SU-DHL-6 (cell line): ENCODE results near the gene HERC3.

Source experiments
- H2AFZ ChIP-seq: fragments of 200-600 bp; sonication (generic); 2 replicates; pipeline ENCODE4 v1.6.1; 2014; ENCODE audit warnings: low read depth, mild to moderate bottlenecking, moderate library complexity, mixed read lengths, antibody characterized with exemption, low read length; ENCODE audit not compliant: severe bottlenecking
- H3F3A ChIP-seq: fragments of 200-600 bp; shearing (Covaris generic); 2 replicates; pipeline ENCODE4 v1.6.0; 2016; ENCODE audit warnings: antibody characterized with exemption, mild to moderate bottlenecking; ENCODE audit not compliant: insufficient read depth
- H3K27ac ChIP-seq: fragments of 200-600 bp; sonication (generic); 2 replicates; pipeline ENCODE4 v1.5.1; 2016; ENCODE audit warnings: low read depth, mild to moderate bottlenecking, low read length, moderate library complexity, mixed read lengths
- H3K27me3 ChIP-seq: fragments of 200-600 bp; sonication (generic), shearing (Covaris generic); 2 replicates; pipeline ENCODE4 v1.6.0; 2014; ENCODE audit warnings: mild to moderate bottlenecking, low read length
- H3K36me3 ChIP-seq: fragments of 200-600 bp; sonication (generic); 2 replicates; pipeline ENCODE4 v1.6.1; 2014; ENCODE audit warnings: mild to moderate bottlenecking, low read length, mixed read lengths
- H3K4me2 ChIP-seq: fragments of 300-600, 200-600 bp; shearing (Covaris generic), sonication (generic); 2 replicates; pipeline ENCODE4 v1.6.0; 2014; ENCODE audit warnings: low read length, low read depth, mild to moderate bottlenecking; ENCODE audit not compliant: poor library complexity, severe bottlenecking
- H3K4me3 ChIP-seq: fragments of 200-600 bp; sonication (generic); 2 replicates; pipeline ENCODE4 v1.5.1; 2014; ENCODE audit warnings: antibody characterized with exemption, low read length, mild to moderate bottlenecking, mixed read lengths; ENCODE audit not compliant: insufficient read depth, poor library complexity, severe bottlenecking
- H3K79me2 ChIP-seq: fragments of 200-600 bp; sonication (generic); 2 replicates; pipeline ENCODE4 v1.6.1; 2014; ENCODE audit warnings: mild to moderate bottlenecking, low read length, moderate library complexity; ENCODE audit not compliant: insufficient read depth
- H3K9ac ChIP-seq: fragments of 200-600 bp; sonication (generic); 2 replicates; pipeline ENCODE4 v1.7.0; 2014; ENCODE audit warnings: mild to moderate bottlenecking, low read length
- H3K9me2 ChIP-seq: fragments of 200-600 bp; sonication (generic); replicated peaks from 2 replicates; pipeline ENCODE4 v1.6.1; 2014; ENCODE audit warnings: low read length; ENCODE audit not compliant: insufficient read depth
- H3K9me3 ChIP-seq: fragments of 200-600 bp; sonication (generic); 2 replicates; pipeline ENCODE4 v1.6.1; 2014; ENCODE audit warnings: low read length, mixed read lengths; ENCODE audit not compliant: insufficient read depth
- H4K20me1 ChIP-seq: fragments of 200-600 bp; sonication (generic); 2 replicates; pipeline ENCODE4 v1.6.1; 2014; ENCODE audit warnings: low read depth, mild to moderate bottlenecking, antibody characterized with exemption, low read length, moderate library complexity, mixed read lengths
- EZH2phosphoT487 ChIP-seq: fragments of 200-600 bp; sonication (generic), shearing (Covaris generic); conservative IDR thresholded peaks from 2 replicates; pipeline ENCODE4 v1.6.1; 2018; ENCODE audit warnings: mild to moderate bottlenecking, antibody characterized with exemption, low read length, moderate library complexity, mixed read lengths
- TF ChIP-seq, protein P1 (sequence below): fragments of 200-600 bp; sonication (generic); IDR thresholded peaks from one replicate; pipeline ENCODE4 v1.5.1; 2017; ENCODE audit warnings: antibody characterized with exemption, mild to moderate bottlenecking, low read length, moderate library complexity; ENCODE audit not compliant: insufficient read depth, poor library complexity, severe bottlenecking

HERC3 gene

GRCh38 chr4:88754796-88755195, 162.5 kb downstream of the HERC3 start:
- Histone ChIP-seq H3K79me2 (no peaks in the 10 kb centered on the region), H3K9ac (no peak overlapping the region), H3K4me3 (no peak overlapping the region)

DNA sequence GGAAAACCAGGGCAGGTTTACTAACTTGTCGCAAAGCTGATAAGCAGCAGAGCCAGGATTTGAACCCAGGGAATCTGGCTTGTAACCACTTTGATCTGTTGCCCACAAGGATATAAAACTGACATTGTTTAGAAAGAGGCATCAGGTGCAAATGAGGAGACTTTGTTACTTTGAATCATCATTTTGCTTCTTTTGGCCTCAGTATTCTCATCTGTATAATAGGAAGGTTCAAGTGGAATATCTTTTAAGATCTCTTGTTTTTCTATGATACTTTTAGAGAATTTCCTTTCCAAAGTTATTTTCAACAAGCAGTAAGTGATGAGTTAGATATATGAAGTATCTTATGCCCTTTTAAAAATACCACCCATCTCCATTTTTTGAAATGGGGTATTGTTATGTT, 163.2 kb downstream of the HERC3 start:
- H3K4me3 ChIP-seq = no peak overlapping the region
- no peak overlapping the region for H3K4me2 ChIP-seq
- no peaks in the 10 kb centered on the region for H3F3A ChIP-seq
- no peaks in the 10 kb centered on the region for H4K20me1 ChIP-seq
- TF ChIP-seq EZH2phosphoT487 = no peak
- TF ChIP-seq, protein P1, sequence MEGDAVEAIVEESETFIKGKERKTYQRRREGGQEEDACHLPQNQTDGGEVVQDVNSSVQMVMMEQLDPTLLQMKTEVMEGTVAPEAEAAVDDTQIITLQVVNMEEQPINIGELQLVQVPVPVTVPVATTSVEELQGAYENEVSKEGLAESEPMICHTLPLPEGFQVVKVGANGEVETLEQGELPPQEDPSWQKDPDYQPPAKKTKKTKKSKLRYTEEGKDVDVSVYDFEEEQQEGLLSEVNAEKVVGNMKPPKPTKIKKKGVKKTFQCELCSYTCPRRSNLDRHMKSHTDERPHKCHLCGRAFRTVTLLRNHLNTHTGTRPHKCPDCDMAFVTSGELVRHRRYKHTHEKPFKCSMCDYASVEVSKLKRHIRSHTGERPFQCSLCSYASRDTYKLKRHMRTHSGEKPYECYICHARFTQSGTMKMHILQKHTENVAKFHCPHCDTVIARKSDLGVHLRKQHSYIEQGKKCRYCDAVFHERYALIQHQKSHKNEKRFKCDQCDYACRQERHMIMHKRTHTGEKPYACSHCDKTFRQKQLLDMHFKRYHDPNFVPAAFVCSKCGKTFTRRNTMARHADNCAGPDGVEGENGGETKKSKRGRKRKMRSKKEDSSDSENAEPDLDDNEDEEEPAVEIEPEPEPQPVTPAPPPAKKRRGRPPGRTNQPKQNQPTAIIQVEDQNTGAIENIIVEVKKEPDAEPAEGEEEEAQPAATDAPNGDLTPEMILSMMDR = no peak
- no peaks in the 10 kb centered on the region for H3K9me2 ChIP-seq
- H3K27me3 ChIP-seq = no peaks in the 10 kb centered on the region
- no peaks in the 10 kb centered on the region for H3K36me3 ChIP-seq
- no peaks in the 10 kb centered on the region for H3K9me3 ChIP-seq
- H3K9ac ChIP-seq = no peak overlapping the region
- H2AFZ ChIP-seq = no peak overlapping the region
- no peak overlapping the region for H3K27ac ChIP-seq
- no peaks in the 10 kb centered on the region for H3K79me2 ChIP-seq

More at GRCh38 chr4:88754796-88755195, 162.5 kb downstream of the HERC3 start:
- no peak overlapping the region for H2AFZ ChIP-seq
- no peak overlapping the region for H3K27ac ChIP-seq
- H3F3A ChIP-seq = no peaks in the 10 kb centered on the region
- H3K9me3 ChIP-seq = no peaks in the 10 kb centered on the region
- TF ChIP-seq, protein P1 = no peak
- no peak for TF ChIP-seq EZH2phosphoT487
- H3K9me2 ChIP-seq = no peaks in the 10 kb centered on the region
- no peaks in the 10 kb centered on the region for H3K27me3 ChIP-seq
- H4K20me1 ChIP-seq = no peaks in the 10 kb centered on the region
- no peaks in the 10 kb centered on the region for H3K36me3 ChIP-seq
- no peak overlapping the region for H3K4me2 ChIP-seq

GRCh38 chr4:88756149-88756548, 163.9 kb downstream of the HERC3 start:
- Histone ChIP-seq H3K9ac (no peak overlapping the region), H3F3A (no peaks in the 10 kb centered on the region), H3K36me3 (no peaks in the 10 kb centered on the region), H3K79me2 (no peaks in the 10 kb centered on the region), H3K27ac (no peak overlapping the region), H3K9me3 (no peaks in the 10 kb centered on the region), H2AFZ (no peak overlapping the region), H3K9me2 (no peaks in the 10 kb centered on the region), H3K4me3 (no peak overlapping the region), H3K4me2 (no peak overlapping the region), H3K27me3 (no peaks in the 10 kb centered on the region), H4K20me1 (no peaks in the 10 kb centered on the region)
- TF ChIP-seq, protein P1 = no peak
- TF ChIP-seq EZH2phosphoT487 = no peak

DNA sequence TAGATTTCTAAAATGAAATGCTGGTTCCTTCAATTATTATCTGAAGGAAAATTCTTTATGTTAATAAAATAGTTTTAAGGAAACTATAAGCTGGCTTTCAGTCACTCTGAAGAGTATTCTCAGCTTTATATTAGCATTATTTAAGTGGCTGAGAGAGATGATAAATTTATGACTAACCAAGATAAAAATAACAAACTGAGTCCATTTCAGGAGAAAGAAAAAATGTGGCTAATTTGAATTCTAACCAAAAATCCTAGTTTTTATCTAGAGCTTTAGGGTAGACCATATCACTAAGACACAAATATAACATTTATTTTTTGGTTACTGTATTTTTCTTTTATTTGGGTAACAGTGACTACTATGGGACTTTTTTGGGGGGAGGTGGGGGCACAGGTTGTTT, 164.8 kb downstream of the HERC3 start:
- H3K27ac ChIP-seq = no peak overlapping the region
- H3K4me3 ChIP-seq = no peak overlapping the region
- no peaks in the 10 kb centered on the region for H4K20me1 ChIP-seq
- H3K9ac ChIP-seq = no peak overlapping the region
- H3K79me2 ChIP-seq = no peaks in the 10 kb centered on the region
- H3K4me2 ChIP-seq = no peak overlapping the region
- H3K36me3 ChIP-seq = no peaks in the 10 kb centered on the region
- no peaks in the 10 kb centered on the region for H3K9me3 ChIP-seq
- no peaks in the 10 kb centered on the region for H3K9me2 ChIP-seq
- no peaks in the 10 kb centered on the region for H3F3A ChIP-seq
- H2AFZ ChIP-seq = no peak overlapping the region
- no peak for TF ChIP-seq EZH2phosphoT487
- TF ChIP-seq, protein P1 = no peak
- no peaks in the 10 kb centered on the region for H3K27me3 ChIP-seq
